Measurements from ENCODE around the gene BABAM2.
"Not testable (repeated sequence)": the region's sequence is repeated elsewhere in the genome, so short reads cannot be mapped to it uniquely, and the experiment has no call there.

Gene BABAM2

GRCh38 chr2:28358668-28359201, 468.2 kb downstream of the BABAM2 start:
- DNase-seq, result no peak
- intact Hi-C loops (cut with DNase I), result no loop called here

GRCh38 chr2:28359222-28360057, 468.9 kb downstream of the BABAM2 start:
- DNase-seq, result peak in 22 of 42 donors; percentile 14 to 60 (median 34)
- intact Hi-C loops (cut with DNase I), result no loop called here

- intact Hi-C loops (cut with DNase I), result no loop called here
- DNase-seq, result no peak
Observed at GRCh38 chr2:28360058-28360717, 469.7 kb downstream of the BABAM2 start.

- intact Hi-C loops (cut with DNase I), result no loop called here
- DNase-seq, result no peak
Observed at GRCh38 chr2:28360718-28361293, 470.3 kb downstream of the BABAM2 start.

GRCh38 chr2:28361991-28362710, 471.6 kb downstream of the BABAM2 start:
- intact Hi-C loops (cut with DNase I), result no loop called here
- no peak for DNase-seq

- DNase-seq, result no peak
- intact Hi-C loops (cut with DNase I), result no loop called here
Observed at GRCh38 chr2:28362991-28363521, 472.5 kb downstream of the BABAM2 start.

GRCh38 chr2:28363686-28364280, 473.3 kb downstream of the BABAM2 start:
- intact Hi-C loops (cut with DNase I), result no loop called here
- DNase-seq, result no peak

- intact Hi-C loops (cut with DNase I), result no loop called here
- no peak for DNase-seq
Observed at GRCh38 chr2:28364610-28365009, 474.1 kb downstream of the BABAM2 start.

- no peak for DNase-seq
- intact Hi-C loops (cut with DNase I), result no loop called here
Observed at GRCh38 chr2:28365158-28365557, 474.6 kb downstream of the BABAM2 start.

GRCh38 chr2:28366149-28366495, 475.6 kb downstream of the BABAM2 start:
- no peak for DNase-seq
- intact Hi-C loops (cut with DNase I), result no loop called here

GRCh38 chr2:28366496-28367282, 476.2 kb downstream of the BABAM2 start:
- intact Hi-C loops (cut with DNase I), result no loop called here
- no peak for DNase-seq

GRCh38 chr2:28367667-28368356, 477.3 kb downstream of the BABAM2 start:
- intact Hi-C loops (cut with DNase I), result no loop called here
- DNase-seq, result no peak

- intact Hi-C loops (cut with DNase I), result no loop called here
- DNase-seq, result no peak
Observed at GRCh38 chr2:28368357-28368798, 477.8 kb downstream of the BABAM2 start.

- DNase-seq, result no peak
- intact Hi-C loops (cut with DNase I), result no loop called here
Observed at GRCh38 chr2:28369358-28369757, 478.8 kb downstream of the BABAM2 start.

GRCh38 chr2:28370354-28370753, 479.8 kb downstream of the BABAM2 start:
- intact Hi-C loops (cut with DNase I), result no loop called here
- DNase-seq, result no peak

- intact Hi-C loops (cut with DNase I); DNase-seq: not testable (repeated sequence)
Observed at GRCh38 chr2:28371728-28372127, 481.2 kb downstream of the BABAM2 start.

- intact Hi-C loops (cut with DNase I), result no loop called here
Observed at GRCh38 chr2:28373854-28374253, 483.3 kb downstream of the BABAM2 start.

More at GRCh38 chr2:28373854-28374253, 483.3 kb downstream of the BABAM2 start:
- DNase-seq, result no peak

Data from head of caudate nucleus (tissue), 42 donors.